NCI-H345 treated with DMSO at 0.1 percent for 48 hours (cell line): Measurements from ENCODE around the gene WDFY1.
"Not testable (repeated sequence)": the region's sequence is repeated elsewhere in the genome, so short reads cannot be mapped to it uniquely, and the experiment has no call there.

Source experiments
- DNase-seq: peaks from one replicate; lab custom pipeline; 2025; ENCODE audit not compliant: unreplicated experiment; lab: John Stamatoyannopoulos, UW

WDFY1 gene

DNA sequence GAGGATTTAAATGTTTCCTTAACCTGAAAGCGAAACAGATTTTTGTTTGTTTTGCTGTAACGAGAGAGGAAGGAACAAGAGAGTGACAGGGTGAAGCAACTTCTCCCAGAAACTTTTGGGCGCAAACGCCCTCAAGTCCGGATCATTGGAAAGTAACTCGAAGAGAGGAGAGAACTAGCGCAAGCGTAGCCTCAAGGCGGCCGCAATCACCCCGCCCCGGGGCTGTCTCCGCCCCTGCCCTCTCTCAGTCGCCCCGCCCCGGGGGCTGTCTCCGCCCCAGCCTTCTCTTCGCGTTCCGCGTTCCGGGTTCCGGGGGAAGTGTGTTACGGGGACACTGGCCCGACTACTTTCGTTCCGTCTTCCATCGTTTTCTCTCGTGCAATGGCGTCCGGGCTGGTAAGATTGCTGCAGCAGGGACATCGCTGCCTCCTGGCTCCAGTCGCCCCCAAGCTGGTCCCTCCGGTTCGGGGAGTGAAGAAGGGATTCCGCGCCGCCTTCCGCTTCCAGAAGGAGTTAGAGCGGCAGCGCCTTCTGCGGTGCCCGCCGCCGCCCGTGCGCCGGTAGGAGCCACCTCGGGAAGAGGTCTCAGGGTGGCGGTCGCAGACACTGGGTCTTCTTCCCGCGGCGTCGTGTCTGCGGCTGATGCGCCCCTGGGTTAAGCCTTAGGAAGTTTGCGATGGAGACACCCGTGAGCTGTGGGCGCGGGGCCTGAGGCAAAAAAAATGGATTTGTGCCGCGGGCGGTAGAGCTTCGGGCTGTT is 12.1 kb upstream of the WDFY1 start, which contains the start of gene MRPL44:
MRPL44 (plus strand) TSS at position 372 of the 760 bp plus-strand sequence; CDS start at position 382, 10 bp downstream.
- DNase-seq = peak; percentile 83

DNA sequence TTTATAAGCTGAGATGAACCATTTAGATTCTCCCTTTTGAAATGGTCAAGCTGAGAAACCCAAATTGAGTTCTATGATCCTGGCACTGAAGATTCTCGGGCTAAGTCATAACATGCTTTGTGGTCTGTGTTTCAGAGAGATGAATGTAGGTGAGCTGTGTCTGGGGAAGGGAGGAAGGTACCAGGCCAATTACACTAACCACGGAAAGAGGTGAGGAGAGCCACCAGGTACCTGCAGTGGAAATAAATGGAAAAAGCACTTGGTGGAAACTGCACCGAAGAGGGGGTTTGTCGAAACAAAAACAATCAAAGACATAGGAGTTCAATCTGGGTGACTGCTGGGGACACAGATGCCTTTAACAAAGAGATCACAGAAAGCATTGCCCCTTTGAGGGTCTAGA is 11.2 kb upstream of the WDFY1 start:
- DNase-seq = no peak

DNA sequence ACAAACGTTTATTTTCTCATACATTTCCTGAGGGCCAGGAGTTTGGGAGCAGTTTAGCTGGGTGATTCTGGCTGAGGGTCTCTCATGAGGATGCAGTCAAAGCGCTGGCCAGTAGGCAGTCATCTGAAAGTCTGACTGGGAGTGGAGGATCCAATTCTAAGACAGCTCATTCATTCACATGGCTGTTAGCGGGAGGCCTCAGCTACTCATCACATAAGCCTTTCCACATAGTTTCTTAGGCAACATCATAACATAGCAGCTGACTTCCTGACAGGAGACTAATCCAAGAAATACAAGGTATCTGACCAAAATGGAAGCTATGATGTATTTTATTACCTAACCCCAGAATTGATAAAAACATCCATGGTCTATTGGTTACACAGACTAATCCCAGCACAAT is 9.3 kb upstream of the WDFY1 start:
- DNase-seq = no peak

DNA sequence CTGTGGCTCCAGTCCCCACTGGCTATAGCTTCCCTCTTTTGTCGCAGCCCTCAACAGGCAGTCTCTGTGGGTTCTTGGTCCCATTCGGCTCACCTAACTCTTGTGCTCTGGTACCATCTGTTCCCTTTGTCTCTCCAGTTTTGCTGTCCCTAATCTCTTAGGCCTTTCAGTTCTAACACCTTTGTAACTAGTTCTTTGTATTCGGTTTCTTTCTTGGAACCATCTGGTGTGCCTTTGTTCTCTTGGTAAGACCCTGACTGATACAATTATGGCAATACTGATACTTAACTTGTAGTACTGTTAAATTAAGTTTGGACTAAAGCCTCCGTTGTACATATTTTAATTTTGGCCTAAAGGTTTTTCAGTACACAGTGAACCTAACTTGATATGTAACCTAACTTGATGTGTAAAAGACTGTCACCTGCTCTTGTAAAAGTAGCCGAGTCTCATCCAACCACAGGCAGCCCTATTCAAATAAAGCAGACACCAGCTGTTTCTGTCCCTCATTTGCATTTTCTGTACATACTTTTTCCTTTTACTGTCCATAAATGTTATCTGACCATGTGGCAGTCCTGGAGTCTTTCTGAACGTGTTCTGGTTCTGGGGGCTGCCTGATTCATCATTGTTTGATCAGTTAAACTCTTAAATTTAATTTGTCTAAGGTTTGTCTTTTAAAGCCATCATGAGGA is 7.3 kb upstream of the WDFY1 start:
- DNase-seq = no peak

DNA sequence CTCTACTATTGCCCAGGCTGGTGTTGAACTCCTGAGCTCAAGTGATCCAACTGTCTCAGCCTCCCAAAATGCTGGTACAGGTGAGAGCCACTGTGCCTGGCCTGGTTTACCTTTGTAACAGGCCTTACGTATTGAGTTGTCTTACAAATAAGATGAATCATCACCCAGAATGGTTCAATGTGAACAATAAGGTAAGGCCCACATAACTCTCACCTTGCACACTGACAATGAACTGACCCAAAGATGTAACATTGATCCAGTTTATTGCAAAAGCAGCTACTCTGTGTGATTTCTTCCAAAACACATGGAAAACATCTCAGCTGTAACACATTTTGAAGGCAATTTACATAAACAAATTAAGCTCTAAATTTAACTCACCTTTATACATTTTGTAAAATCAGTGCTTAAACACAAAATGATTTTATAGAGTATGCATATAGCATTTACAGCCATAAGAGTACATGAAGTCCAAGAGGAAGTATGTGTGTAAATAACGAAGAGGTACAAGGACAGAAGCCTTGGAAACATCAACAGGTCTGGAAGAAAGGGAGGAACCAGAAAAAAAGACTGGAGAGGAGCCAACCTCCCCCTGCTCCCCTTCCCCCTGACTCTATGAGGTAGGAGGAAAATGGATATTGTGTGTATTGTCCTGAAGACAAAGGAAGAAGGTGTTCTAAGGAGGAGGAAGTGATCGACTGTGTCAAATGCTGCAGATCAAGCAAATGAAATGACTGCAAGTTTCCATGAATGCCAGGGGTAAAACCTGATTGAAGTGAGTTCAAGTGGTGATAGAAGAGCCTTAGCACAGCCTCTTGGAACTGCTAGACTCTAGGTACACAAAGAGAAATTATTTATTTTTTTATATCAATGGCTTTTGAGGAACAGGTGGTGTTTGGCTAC is 5.6 kb upstream of the WDFY1 start:
- no peak for DNase-seq

DNA sequence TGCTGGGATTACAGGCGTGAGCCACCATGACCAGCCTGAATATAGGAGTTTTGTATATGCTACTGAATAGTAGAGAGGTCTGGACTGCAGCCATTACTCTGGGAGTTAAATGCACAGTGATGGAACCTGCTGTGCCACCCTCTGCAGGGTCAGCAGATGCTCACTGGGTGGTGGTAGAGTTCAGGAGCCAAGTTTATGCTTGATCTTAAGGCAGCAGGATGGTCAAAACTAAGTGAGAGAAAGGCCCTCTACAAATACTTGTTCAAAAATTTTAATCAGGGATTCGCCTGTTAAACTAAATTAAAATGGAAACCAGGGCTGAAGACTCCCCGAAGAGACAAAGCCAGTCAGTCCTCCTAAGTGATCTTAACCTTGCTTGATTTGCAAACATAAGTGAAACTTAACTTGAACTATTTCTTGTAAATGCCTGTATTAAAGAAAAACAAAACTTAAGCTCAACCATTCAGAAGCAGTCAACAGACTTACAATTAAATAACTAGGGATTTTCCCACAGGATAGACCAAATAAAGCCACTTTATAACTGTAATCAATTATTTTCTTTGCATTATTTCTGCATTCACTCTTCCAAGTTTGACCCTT is 4.2 kb upstream of the WDFY1 start:
- DNase-seq = no peak

DNA sequence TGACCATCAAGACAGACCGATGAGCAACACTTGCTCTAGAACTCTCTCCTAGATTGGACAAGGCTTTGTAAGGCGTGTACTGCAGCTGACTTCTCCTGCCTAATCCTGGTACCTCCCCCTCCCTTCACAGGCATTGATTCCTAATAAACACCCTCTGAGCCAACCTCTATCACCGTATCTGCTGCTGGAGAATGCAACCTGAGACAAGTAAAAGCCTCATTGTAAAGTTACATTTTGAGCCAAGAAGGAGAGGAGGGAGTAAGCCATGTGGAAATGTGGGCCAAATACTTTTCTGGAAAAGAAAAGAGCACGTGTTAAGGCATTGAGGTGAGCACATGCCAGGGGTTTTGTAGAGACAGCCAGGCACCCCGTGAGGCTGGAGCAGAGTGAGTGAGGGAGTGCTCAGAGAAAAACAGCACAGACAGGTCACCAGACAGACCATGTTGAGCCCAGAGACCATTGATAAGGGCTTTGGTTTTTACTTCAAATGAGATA is 2.6 kb upstream of the WDFY1 start:
- no peak for DNase-seq

DNA sequence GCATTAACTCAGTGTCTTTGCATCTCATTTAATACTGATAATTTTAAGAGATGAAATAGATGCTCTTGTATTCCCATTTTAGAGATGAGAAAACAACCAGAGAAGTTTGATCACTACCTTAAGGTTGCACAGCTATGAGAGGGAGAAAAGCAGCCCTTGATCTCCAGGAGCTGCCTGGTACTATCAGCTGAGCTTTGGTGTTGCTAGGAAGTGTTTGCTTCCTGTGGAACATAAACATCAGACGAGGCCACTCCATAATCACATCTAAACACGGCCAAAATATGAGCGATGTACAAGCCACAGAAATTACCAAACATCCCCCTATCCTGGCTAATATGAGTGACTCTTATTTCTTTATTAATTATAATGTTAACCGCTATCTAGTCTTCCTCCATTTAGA is 620 bp upstream of the WDFY1 start:
- DNase-seq = no peak

DNA sequence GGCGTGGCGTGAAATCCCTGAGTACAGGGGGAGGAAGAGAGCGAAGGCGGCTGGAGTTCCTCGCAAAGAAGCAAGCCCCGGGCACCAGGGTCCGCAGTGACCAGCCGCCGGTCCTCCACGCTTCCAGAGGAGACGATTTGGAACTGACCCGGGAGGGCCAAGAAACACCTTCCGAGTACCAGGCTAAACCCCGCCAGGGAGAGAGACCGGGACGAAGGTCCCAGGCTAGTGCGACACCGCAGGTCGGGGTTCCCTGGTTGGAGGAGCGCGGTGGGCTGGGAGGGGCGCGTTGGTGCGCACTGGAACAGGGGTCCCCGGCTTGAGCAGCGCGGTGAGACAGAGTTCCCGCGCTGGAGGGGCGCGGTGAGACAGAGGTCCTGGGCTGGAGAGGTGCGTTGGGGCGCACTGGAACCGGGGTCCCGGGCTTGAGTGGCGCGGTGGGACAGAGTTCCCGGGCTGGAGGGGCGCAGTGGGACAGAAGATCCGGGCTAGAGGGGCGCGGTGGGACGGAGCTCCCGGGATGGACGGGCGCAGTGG is 901 bp downstream of the WDFY1 start:
- no peak for DNase-seq

DNA sequence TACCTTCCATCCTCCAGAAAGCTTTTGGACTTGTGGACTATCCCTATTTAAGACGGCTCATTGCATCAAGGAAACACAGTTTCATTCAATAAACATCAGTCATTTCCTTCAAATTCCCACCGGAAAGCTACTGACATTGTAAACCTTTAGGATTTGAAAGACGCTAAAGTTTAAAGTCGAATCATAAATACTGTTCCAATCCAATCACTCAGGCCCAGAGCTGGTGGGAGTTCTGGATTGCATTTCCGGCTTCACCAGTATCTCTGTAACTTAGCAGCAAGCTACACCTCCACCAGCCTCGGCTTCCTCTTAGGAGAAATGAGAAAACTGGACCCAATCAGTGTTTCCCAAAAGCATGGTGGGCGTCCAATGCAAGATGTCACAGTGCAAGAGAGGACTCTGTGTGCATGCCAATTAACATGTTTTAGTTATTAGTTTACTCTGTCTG is 1.6 kb downstream of the WDFY1 start:
- no peak for DNase-seq

DNA sequence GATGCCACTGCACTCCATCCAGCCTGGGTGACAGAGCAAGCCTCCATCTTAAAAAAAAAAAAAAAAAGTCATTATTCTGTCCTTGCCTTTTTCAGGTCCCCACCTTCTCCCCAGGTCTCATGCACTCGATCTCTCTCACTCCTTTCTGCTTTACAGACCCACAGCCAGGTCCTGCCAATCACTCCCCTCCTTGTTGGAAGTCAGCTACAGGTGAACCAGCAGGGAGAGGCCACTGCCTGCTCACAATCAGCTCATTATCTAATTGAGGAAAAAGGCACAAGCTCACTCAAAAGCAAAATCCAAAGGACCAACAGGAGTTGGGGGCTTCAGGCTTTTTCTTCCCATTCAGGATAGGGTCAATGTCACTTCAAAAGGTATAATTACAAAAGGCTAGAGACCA is 2.0 kb downstream of the WDFY1 start:
- no peak for DNase-seq

DNA sequence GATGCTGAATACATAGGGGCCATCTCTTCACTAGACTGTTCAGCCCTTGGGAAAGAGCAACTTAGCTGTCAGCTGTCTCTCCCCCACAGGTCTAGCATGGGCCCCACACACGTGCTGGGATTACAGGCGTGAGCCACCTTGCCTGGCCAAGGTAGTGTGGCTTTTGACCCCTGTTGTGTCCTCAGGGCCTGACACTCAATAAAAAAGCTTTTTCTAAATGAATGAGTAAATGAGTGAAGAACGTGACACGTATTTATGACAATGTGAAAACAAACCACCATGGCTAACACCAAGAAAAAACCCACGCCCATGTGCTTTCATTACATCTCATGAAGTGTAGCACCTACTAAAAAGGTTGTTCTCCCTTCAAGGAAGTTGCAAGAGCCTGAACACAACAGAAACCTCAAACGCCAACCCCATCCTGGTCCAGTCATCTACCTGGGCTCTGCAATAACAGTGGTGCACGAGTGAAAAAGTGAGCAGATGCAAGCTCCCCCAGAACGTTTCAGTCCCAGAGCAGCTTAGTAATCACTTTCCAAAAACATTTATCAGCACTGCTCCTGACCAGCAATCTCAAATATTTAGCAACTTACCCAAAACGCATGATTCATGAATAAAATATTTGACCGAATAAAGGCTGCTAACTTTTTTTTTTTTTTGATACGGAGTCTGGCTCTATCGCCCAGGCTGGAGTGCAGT is 3.4 kb downstream of the WDFY1 start:
- no peak for DNase-seq

DNA sequence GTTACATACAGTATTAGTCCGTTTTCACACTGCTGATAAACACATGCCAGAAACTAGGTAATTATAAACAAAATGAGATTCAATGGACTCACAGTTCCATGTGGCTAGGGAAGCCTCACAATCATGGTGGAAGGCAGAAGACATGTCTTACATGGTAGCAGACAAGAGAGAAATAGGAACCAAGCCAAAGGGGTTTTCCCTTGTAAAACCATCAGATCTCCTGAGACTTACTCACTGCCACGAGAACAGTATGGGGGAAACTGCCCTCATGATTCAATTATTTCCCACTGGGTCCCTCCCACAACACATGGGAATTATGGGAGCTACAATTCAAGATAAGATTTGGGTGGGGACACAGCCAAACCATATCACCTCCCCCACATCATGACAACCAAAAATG is 5.7 kb downstream of the WDFY1 start:
- DNase-seq = not testable (repeated sequence)

DNA sequence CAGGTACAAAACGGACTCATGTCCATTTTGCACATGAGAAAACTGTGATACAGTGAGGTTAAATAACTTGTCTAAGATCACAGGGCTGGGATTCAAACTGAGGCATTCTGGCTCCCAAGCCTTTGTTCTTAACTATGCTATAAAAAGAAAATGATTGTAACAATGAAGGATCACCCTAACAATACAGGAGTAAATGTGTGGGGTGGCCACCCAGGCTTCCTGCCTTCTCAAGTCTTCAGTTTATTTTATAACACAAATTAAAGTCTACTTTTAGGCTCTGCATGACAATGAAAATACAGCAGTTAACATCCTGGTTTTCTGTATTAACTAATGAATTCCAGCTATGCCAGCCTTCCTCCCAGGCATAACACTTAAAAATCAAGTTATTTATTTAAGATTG is 7.6 kb downstream of the WDFY1 start:
- DNase-seq = no peak

DNA sequence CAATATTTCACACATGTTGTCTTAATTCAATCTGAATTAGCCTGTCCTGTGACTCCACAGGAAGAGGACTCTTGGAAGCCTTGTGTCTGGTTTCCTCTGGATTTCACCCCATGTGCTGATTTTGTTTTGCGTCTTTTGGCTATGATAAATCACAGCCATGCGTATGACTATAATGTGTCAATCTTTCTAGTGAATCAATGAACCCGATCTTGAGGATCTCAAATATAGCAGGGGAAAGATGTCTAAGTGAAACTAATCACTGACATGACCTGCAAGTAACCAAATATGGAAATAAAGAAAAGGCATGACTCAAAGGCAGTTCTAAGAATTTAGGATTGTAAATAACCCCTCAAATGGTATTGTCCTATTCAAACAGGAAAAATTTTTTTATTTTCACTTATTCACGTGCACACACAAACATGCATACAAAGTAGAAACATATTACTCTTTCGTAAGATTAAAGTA is 8.2 kb downstream of the WDFY1 start:
- no peak for DNase-seq

DNA sequence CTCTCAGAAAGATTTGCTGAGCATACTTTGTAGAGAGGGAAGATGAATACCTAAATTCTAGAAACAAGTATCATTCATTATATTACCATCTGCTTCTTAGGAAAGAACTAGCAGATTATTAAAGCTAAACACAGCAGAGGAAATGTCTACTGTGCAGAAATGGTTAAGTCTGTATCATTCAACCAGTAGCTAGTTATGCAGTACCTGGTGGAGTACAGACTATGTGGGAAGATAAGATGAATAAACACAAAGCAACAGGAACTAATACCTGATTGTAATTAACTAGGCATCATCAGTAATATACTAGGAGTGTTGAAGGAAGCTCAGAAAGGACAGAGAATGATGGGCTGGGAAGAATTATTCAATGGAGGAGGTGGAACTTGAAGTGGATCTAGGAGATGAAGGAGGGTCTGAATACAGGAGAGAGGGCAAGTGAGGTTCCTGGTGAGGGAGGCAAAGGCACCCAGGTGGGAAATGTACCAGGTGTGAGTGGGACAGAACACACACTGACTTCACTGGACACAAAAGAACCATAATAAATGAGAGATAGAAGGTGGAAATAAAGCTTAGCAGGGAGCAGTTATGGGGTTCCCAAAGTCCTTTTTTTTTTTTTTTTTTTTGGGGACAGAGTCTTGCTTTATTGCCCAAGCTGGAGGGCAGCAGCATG is 9.5 kb downstream of the WDFY1 start:
- no peak for DNase-seq

DNA sequence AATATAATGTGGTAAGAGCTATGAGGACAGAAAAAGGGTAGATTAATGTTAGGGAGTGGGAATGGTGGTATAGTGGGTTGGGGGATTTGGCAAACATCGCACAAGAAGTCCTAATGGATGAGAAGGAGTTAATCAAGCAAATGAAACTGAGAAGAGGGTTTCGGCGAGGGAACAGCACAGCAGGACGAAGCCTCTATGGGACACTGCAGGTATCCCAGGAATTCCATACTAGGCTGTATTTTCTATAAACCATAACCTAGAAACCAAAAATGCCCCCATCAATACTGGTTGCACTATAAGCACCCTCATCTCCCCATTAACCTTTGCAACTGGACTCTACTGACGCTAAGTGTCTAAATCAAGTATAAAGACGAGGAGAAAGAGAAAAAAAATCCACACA is 10.3 kb downstream of the WDFY1 start:
- no peak for DNase-seq

DNA sequence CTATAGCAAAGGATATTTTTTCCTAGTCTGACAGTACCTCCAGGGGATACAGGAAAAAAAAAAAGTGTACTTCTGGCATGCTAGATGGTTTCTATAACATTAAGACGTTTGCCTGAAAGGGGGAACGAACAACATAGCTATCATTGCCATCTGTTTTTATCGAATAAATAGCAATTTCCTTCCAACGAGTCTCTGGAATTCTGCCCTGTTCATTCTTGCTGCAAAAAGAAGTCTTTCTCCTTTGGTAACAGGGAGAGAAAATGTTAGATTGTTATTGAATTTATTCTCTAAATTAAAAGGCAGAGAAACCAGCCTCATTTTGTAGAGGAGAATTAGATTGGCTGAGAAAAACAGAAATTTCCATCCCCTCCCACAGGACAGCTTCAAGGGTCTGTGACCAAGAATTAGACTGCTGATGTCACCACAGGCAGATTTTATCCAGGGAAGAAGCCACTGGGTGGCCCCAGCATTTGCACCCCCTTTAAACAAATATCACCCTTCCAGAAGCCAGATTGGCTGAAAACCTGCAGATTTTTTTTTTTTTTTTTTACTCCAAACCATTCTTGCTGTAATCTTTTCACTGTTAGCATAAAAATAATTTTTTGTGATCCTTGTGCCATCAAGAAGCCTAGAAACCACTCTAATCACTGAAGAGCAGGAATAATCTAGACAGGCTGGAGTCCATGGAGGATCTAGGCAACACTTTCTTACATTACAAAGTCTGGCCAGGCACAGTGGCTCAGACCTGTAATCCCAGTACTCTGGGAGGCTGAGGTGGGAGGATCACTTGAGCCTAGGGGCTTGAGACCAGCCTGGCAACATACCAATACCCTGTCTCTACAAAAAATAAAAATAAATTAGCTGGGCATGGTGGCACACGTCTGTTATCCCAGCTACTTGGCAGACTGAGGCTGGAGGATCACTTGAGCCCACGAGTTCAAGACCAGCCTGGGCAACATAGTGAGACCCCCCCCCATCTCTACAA is 12.0 kb downstream of the WDFY1 start:
- DNase-seq = no peak
